ENCODE measurements around the gene CLIC4. TPM values are rescaled to one million over a fixed set of nuclear protein-coding genes. Genes with fewer than 3 reads are reported as not detected.
"Not testable (repeated sequence)": the region's sequence is repeated elsewhere in the genome, so short reads cannot be mapped to it uniquely, and the experiment has no call there.

The CLIC4 gene
- total RNA-seq, 1 donor from 2014 or later: 121 TPM

- peaks cover 23% of the 10 kb centered on the region for H3K4me1 Mint-ChIP-seq (ENCODE audit: low read depth, unreplicated experiment)
- H3K27me3 Mint-ChIP-seq (ENCODE audit: unreplicated experiment): peaks cover 3% of the 10 kb centered on the region
- peaks cover 3% of the 10 kb centered on the region for H3K9me3 Mint-ChIP-seq (ENCODE audit: unreplicated experiment)
- DNase-seq: no peak
- no peak overlapping the region for H3K27ac Mint-ChIP-seq (ENCODE audit: unreplicated experiment)
- no peak overlapping the region for H3K4me3 Mint-ChIP-seq (ENCODE audit: unreplicated experiment)
- no peaks in the 10 kb centered on the region for H3K36me3 Mint-ChIP-seq (ENCODE audit: unreplicated experiment)
- no peak for TF ChIP-seq CTCF (IDR thresholded peaks at IDR 0.05; ENCODE audit: partially characterized antibody, unreplicated experiment)
These were observed 4.6 kb downstream of the CLIC4 start for GRCh38 chr1:24749886-24750285.

- DNase-seq: no peak
- no peaks in the 10 kb centered on the region for H3K9me3 Mint-ChIP-seq (ENCODE audit: unreplicated experiment)
- no peak overlapping the region for H3K4me3 Mint-ChIP-seq (ENCODE audit: unreplicated experiment)
- TF ChIP-seq CTCF (IDR thresholded peaks at IDR 0.05; ENCODE audit: partially characterized antibody, unreplicated experiment): no peak
- H3K27me3 Mint-ChIP-seq (ENCODE audit: unreplicated experiment): peaks cover 3% of the 10 kb centered on the region
- peaks cover 23% of the 10 kb centered on the region for H3K4me1 Mint-ChIP-seq (ENCODE audit: low read depth, unreplicated experiment)
- H3K27ac Mint-ChIP-seq (ENCODE audit: unreplicated experiment): no peak overlapping the region
- H3K36me3 Mint-ChIP-seq (ENCODE audit: unreplicated experiment): no peaks in the 10 kb centered on the region
These were observed 6.6 kb downstream of the CLIC4 start for GRCh38 chr1:24751833-24752232.

- Mint-ChIP-seq H3K36me3 (ENCODE audit: unreplicated experiment) (no peaks in the 10 kb centered on the region), H3K4me1 (ENCODE audit: low read depth, unreplicated experiment) (peaks cover 23% of the 10 kb centered on the region), H3K9me3 (ENCODE audit: unreplicated experiment) (no peaks in the 10 kb centered on the region), H3K27me3 (ENCODE audit: unreplicated experiment) (peaks cover 3% of the 10 kb centered on the region), H3K4me3 (ENCODE audit: unreplicated experiment) (no peak overlapping the region), H3K27ac (ENCODE audit: unreplicated experiment) (no peak overlapping the region)
- TF ChIP-seq CTCF (IDR thresholded peaks at IDR 0.05; ENCODE audit: partially characterized antibody, unreplicated experiment): no peak
- no peak for DNase-seq
These were observed 7.1 kb downstream of the CLIC4 start for GRCh38 chr1:24752305-24752704.

GRCh38 chr1:24754229-24754628 lies 9.0 kb downstream of the CLIC4 start:
- Mint-ChIP-seq H3K36me3 (ENCODE audit: unreplicated experiment) (no peaks in the 10 kb centered on the region), H3K27me3 (ENCODE audit: unreplicated experiment) (peaks cover 1% of the 10 kb centered on the region), H3K27ac (ENCODE audit: unreplicated experiment) (no peak overlapping the region), H3K9me3 (ENCODE audit: unreplicated experiment) (no peaks in the 10 kb centered on the region), H3K4me1 (ENCODE audit: low read depth, unreplicated experiment) (peaks cover 16% of the 10 kb centered on the region), H3K4me3 (ENCODE audit: unreplicated experiment) (no peak overlapping the region)
- TF ChIP-seq CTCF (IDR thresholded peaks at IDR 0.05; ENCODE audit: partially characterized antibody, unreplicated experiment): no peak
- no peak for DNase-seq

GRCh38 chr1:24755323-24755722 lies 10.1 kb downstream of the CLIC4 start:
- not testable (repeated sequence) for H3K27me3 Mint-ChIP-seq (ENCODE audit: unreplicated experiment); H3K9me3 Mint-ChIP-seq (ENCODE audit: unreplicated experiment)

GRCh38 chr1:24756395-24756794 lies 11.1 kb downstream of the CLIC4 start:
- Mint-ChIP-seq H3K27me3 (ENCODE audit: unreplicated experiment) (no peaks in the 10 kb centered on the region), H3K4me3 (ENCODE audit: unreplicated experiment) (no peak overlapping the region), H3K9me3 (ENCODE audit: unreplicated experiment) (no peaks in the 10 kb centered on the region), H3K27ac (ENCODE audit: unreplicated experiment) (no peak overlapping the region), H3K36me3 (ENCODE audit: unreplicated experiment) (no peaks in the 10 kb centered on the region), H3K4me1 (ENCODE audit: low read depth, unreplicated experiment) (peaks cover 12% of the 10 kb centered on the region)
- DNase-seq: no peak
- no peak for TF ChIP-seq CTCF (IDR thresholded peaks at IDR 0.05; ENCODE audit: partially characterized antibody, unreplicated experiment)

More at GRCh38 chr1:24755323-24755722, 10.1 kb downstream of the CLIC4 start:
- H3K4me1 Mint-ChIP-seq (ENCODE audit: low read depth, unreplicated experiment): peaks cover 12% of the 10 kb centered on the region
- not testable (repeated sequence) for H3K4me3 Mint-ChIP-seq (ENCODE audit: unreplicated experiment); H3K36me3 Mint-ChIP-seq (ENCODE audit: unreplicated experiment); DNase-seq; H3K27ac Mint-ChIP-seq (ENCODE audit: unreplicated experiment)

Measured in glutamatergic neuron (in vitro differentiated cells).